ENCODE data around the gene RANGRF.

RANGRF gene

GRCh38 chr17:8294814-8295316 lies 6.4 kb downstream of the RANGRF start:
- Histone ChIP-seq H3K4me3 (ENCODE audit: low read length) (peak overlapping the region; percentile 37), H2BK5ac (ENCODE audit: low read length) (no peak overlapping the region), H3K18ac (ENCODE audit: low read length) (no peak overlapping the region), H4K8ac (ENCODE audit: low read depth, low read length) (no peak overlapping the region), H3K4me1 (ENCODE audit: control insufficient read depth, low read depth, low read length) (peaks cover 2% of the 10 kb centered on the region), H3K56ac (ENCODE audit: low read length) (peak overlapping the region; percentile 85), H3K79me1 (ENCODE audit: low read length) (no peaks in the 10 kb centered on the region), H2AK5ac (ENCODE audit: low read length) (no peak overlapping the region), H3K23ac (ENCODE audit: low read length) (no peak overlapping the region), H2BK15ac (replicated peaks; ENCODE audit: low read depth) (no peak overlapping the region), H3K4ac (ENCODE audit: low read depth, low read length) (no peak overlapping the region), H3K36me3 (ENCODE audit: control insufficient read depth, insufficient read depth, low read length) (no peaks in the 10 kb centered on the region), H3K9ac (ENCODE audit: low read length) (peak overlapping the region; percentile 78), H2BK120ac (ENCODE audit: low read depth, low read length) (no peak overlapping the region), H4K5ac (ENCODE audit: low read length) (no peak overlapping the region), H3K27me3 (ENCODE audit: insufficient read depth, low read length, poor library complexity) (no peaks in the 10 kb centered on the region), H3K79me2 (ENCODE audit: control insufficient read depth, insufficient read depth, low read length) (no peaks in the 10 kb centered on the region), H3K4me2 (ENCODE audit: low read length) (peak overlapping the region; percentile 83), H3K27ac (ENCODE audit: low read depth, low read length) (no peak overlapping the region)
- DNase-seq, result no peak
- no CpG with 5 or more reads among the region's 15 CpGs for WGBS (ENCODE audit: extremely low coverage, insufficient coverage, low lambda C conversion rate)

- Histone ChIP-seq H2BK15ac (replicated peaks; ENCODE audit: low read depth) (no peak overlapping the region), H3K79me2 (ENCODE audit: control insufficient read depth, insufficient read depth, low read length) (no peaks in the 10 kb centered on the region), H2AK5ac (ENCODE audit: low read length) (no peak overlapping the region), H3K4me3 (ENCODE audit: low read length) (no peak overlapping the region), H3K27me3 (ENCODE audit: insufficient read depth, low read length, poor library complexity) (no peaks in the 10 kb centered on the region), H2BK5ac (ENCODE audit: low read length) (no peak overlapping the region), H4K5ac (ENCODE audit: low read length) (no peak overlapping the region), H4K8ac (ENCODE audit: low read depth, low read length) (no peak overlapping the region), H3K9ac (ENCODE audit: low read length) (peak overlapping the region; percentile 24), H3K23ac (ENCODE audit: low read length) (no peak overlapping the region), H3K27ac (ENCODE audit: low read depth, low read length) (no peak overlapping the region), H3K4ac (ENCODE audit: low read depth, low read length) (no peak overlapping the region), H3K4me2 (ENCODE audit: low read length) (no peak overlapping the region), H3K56ac (ENCODE audit: low read length) (peak overlapping the region; percentile 62), H3K79me1 (ENCODE audit: low read length) (no peaks in the 10 kb centered on the region), H3K4me1 (ENCODE audit: control insufficient read depth, low read depth, low read length) (no peaks in the 10 kb centered on the region), H2BK120ac (ENCODE audit: low read depth, low read length) (no peak overlapping the region), H3K18ac (ENCODE audit: low read length) (no peak overlapping the region), H3K36me3 (ENCODE audit: control insufficient read depth, insufficient read depth, low read length) (no peaks in the 10 kb centered on the region)
- no peak for DNase-seq
- whole genome bisulfite sequencing (ENCODE audit: extremely low coverage, insufficient coverage, low lambda C conversion rate), result no CpG with 5 or more reads among the region's 3 CpGs
Measured at GRCh38 chr17:8300226-8300625, 11.8 kb downstream of the RANGRF start.

DNA sequence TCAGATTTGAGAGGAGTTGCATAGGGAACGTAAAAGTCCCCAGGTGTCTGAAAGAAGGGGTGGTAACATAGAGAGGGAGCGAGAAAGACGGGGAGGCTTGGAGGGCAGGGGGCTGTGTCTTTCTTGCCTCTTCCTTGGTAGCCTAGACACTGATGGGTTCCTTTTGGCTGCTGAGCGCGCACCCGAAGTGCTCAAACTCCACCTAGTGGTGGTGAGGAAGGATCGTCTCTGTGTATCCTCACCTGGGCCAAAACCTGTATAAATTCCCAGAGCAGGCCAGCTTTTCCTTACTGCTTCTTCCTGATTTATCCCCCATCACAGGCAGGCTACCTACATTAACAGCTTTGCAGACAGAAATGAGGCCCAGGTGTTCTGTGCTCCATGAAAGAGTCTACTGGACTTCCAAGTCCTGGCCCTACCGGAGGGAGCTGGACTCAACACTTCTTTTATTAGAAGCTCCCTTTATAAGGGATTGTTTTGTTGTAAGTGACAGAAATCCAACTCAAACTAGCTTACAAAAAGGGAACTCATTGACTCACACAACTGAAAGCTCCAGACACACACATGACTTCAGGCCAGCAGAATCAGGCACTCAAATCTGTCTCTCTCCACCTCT lies 12.3 kb downstream of the RANGRF start:
- H3K9ac ChIP-seq (ENCODE audit: low read length), result peak overlapping the region; percentile 24

DNA sequence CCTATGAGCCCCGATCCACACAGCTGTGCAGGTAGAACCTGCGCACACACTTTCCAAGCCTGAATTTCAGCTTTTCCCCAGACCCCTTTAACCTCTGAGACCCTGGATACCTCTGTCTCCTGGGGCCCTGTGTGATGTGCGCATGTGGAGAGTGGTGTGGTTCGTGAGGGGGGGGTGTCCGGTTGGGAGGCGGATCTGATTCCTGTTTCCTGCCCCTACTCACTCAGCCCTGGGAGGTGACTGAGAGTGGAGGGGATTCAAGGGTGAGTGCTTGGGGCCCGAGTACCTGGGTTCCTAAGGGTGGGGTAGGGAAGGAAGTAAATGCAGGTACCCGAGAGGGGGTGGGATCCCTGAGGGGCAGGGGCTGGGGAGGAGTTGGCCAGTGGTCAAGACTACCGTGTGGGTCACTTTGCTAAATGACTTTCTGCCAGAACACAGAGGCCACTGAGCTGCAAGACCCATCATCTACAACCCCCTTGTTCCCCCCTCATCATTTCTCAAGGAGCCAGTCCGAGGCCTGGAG lies 22.2 kb downstream of the RANGRF start:
- Histone ChIP-seq H3K27me3 (ENCODE audit: insufficient read depth, low read length, poor library complexity) (no peaks in the 10 kb centered on the region), H3K4me3 (ENCODE audit: low read length) (no peak overlapping the region), H4K8ac (ENCODE audit: low read depth, low read length) (no peak overlapping the region)

More for the DNA sequence above, 12.3 kb downstream of the RANGRF start:
- Histone ChIP-seq H3K4me3 (ENCODE audit: low read length) (no peak overlapping the region), H2AK5ac (ENCODE audit: low read length) (no peak overlapping the region), H3K18ac (ENCODE audit: low read length) (no peak overlapping the region), H3K56ac (ENCODE audit: low read length) (peak overlapping the region; percentile 62), H2BK5ac (ENCODE audit: low read length) (no peak overlapping the region), H3K79me1 (ENCODE audit: low read length) (no peaks in the 10 kb centered on the region), H3K27ac (ENCODE audit: low read depth, low read length) (no peak overlapping the region), H3K4ac (ENCODE audit: low read depth, low read length) (no peak overlapping the region), H3K27me3 (ENCODE audit: insufficient read depth, low read length, poor library complexity) (no peaks in the 10 kb centered on the region), H2BK15ac (replicated peaks; ENCODE audit: low read depth) (no peak overlapping the region), H4K8ac (ENCODE audit: low read depth, low read length) (no peak overlapping the region), H3K36me3 (ENCODE audit: control insufficient read depth, insufficient read depth, low read length) (no peaks in the 10 kb centered on the region), H2BK120ac (ENCODE audit: low read depth, low read length) (no peak overlapping the region), H3K79me2 (ENCODE audit: control insufficient read depth, insufficient read depth, low read length) (no peaks in the 10 kb centered on the region), H3K4me2 (ENCODE audit: low read length) (no peak overlapping the region), H3K23ac (ENCODE audit: low read length) (no peak overlapping the region), H4K5ac (ENCODE audit: low read length) (no peak overlapping the region), H3K4me1 (ENCODE audit: control insufficient read depth, low read depth, low read length) (no peaks in the 10 kb centered on the region)
- no CpG with 5 or more reads among the region's 8 CpGs for WGBS (ENCODE audit: extremely low coverage, insufficient coverage, low lambda C conversion rate)
- peak; percentile 86 for DNase-seq

DNA sequence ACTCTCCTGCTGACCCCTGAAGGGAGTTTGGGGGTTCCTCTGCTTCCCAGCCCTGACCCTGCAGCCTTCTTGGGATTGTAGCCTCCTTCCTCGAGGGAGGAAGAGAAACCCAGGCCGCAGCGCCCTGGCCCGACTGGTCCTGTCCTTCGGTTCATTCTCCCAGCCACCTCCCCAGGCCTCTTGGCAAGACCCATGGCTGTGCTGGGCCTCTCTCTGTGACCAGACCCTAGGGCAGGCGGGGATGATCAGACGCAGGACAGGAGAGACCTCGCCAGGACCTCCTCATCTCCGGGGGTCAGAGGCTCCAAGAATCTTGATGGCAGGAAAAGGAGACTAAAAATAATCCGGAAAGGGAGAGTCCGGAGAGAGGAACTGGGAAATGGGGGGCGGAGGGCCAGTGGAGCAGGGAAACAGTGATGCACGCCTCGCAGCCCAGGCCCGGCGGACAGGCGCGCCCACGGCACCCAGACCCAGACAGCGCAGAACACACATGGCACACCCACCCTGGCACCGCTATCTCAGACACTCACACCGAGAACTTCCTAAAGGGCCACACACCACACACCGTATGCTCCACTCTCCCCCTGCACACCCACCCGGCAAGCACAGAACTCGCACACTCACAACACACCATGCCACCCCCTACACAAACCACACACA lies 22.8 kb downstream of the RANGRF start:
- Histone ChIP-seq H3K18ac (ENCODE audit: low read length) (no peak overlapping the region), H4K8ac (ENCODE audit: low read depth, low read length) (no peak overlapping the region), H3K4ac (ENCODE audit: low read depth, low read length) (no peak overlapping the region), H2AK5ac (ENCODE audit: low read length) (peak overlapping the region; percentile 65), H3K36me3 (ENCODE audit: control insufficient read depth, insufficient read depth, low read length) (no peaks in the 10 kb centered on the region), H3K27me3 (ENCODE audit: insufficient read depth, low read length, poor library complexity) (peaks cover 3% of the 10 kb centered on the region), H2BK120ac (ENCODE audit: low read depth, low read length) (no peak overlapping the region), H3K27ac (ENCODE audit: low read depth, low read length) (no peak overlapping the region), H3K23ac (ENCODE audit: low read length) (no peak overlapping the region), H3K56ac (ENCODE audit: low read length) (peak overlapping the region; percentile 34), H3K79me1 (ENCODE audit: low read length) (no peaks in the 10 kb centered on the region), H3K4me3 (ENCODE audit: low read length) (no peak overlapping the region), H2BK15ac (replicated peaks; ENCODE audit: low read depth) (no peak overlapping the region), H3K4me2 (ENCODE audit: low read length) (no peak overlapping the region), H3K79me2 (ENCODE audit: control insufficient read depth, insufficient read depth, low read length) (no peaks in the 10 kb centered on the region), H4K5ac (ENCODE audit: low read length) (no peak overlapping the region), H3K4me1 (ENCODE audit: control insufficient read depth, low read depth, low read length) (peaks cover 10% of the 10 kb centered on the region), H3K9ac (ENCODE audit: low read length) (no peak overlapping the region), H2BK5ac (ENCODE audit: low read length) (no peak overlapping the region)
- DNase-seq, result no peak
- no CpG with 5 or more reads among the region's 25 CpGs for WGBS (ENCODE audit: extremely low coverage, insufficient coverage, low lambda C conversion rate)

More for the DNA sequence above, 22.2 kb downstream of the RANGRF start:
- no peaks in the 10 kb centered on the region for H3K79me2 ChIP-seq (ENCODE audit: control insufficient read depth, insufficient read depth, low read length)
- peaks cover 9% of the 10 kb centered on the region for H3K4me1 ChIP-seq (ENCODE audit: control insufficient read depth, low read depth, low read length)
- no peak overlapping the region for H2AK5ac ChIP-seq (ENCODE audit: low read length)
- no peak overlapping the region for H2BK5ac ChIP-seq (ENCODE audit: low read length)
- WGBS (ENCODE audit: extremely low coverage, insufficient coverage, low lambda C conversion rate), result no CpG with 5 or more reads among the region's 10 CpGs
- H3K56ac ChIP-seq (ENCODE audit: low read length), result peak overlapping the region; percentile 56
- no peak overlapping the region for H3K18ac ChIP-seq (ENCODE audit: low read length)
- H3K9ac ChIP-seq (ENCODE audit: low read length), result no peak overlapping the region
- no peak overlapping the region for H2BK120ac ChIP-seq (ENCODE audit: low read depth, low read length)
- no peaks in the 10 kb centered on the region for H3K36me3 ChIP-seq (ENCODE audit: control insufficient read depth, insufficient read depth, low read length)
- H3K4ac ChIP-seq (ENCODE audit: low read depth, low read length), result no peak overlapping the region
- no peak overlapping the region for H3K23ac ChIP-seq (ENCODE audit: low read length)
- no peak for DNase-seq
- H3K79me1 ChIP-seq (ENCODE audit: low read length), result no peaks in the 10 kb centered on the region
- H4K5ac ChIP-seq (ENCODE audit: low read length), result no peak overlapping the region
- no peak overlapping the region for H3K4me2 ChIP-seq (ENCODE audit: low read length)
- H2BK15ac ChIP-seq (replicated peaks; ENCODE audit: low read depth), result no peak overlapping the region
- peak overlapping the region; percentile 34 for H3K27ac ChIP-seq (ENCODE audit: low read depth, low read length)
